D721Med (cell line): ENCODE data around the gene MCRIP1.
A peak's percentile ranks its signal among the peaks of the same experiment; 100 is the strongest.

Experiments used
- DNase-seq: peaks from one replicate; pipeline ENCODE4 v3.0.0; 2011; ENCODE audit warnings: low spot score; ENCODE audit not compliant: insufficient read length
- FAIRE-seq: peaks from 2 replicates; lab custom pipeline; 2011; peaks lifted over from hg19 to GRCh38; lab: Jason Lieb, UNC
- TF ChIP-seq, protein P1 (sequence below): IDR thresholded peaks from 2 replicates; pipeline ENCODE4 v1.5.1; 2012; ENCODE audit warnings: mild to moderate bottlenecking, control low read depth; ENCODE audit not compliant: insufficient read depth; ENCODE audit errors: missing control alignments

Gene MCRIP1

GRCh38 chr17:81870131-81870980 is 37.3 kb upstream of the MCRIP1 start:
- TF ChIP-seq, protein P1, sequence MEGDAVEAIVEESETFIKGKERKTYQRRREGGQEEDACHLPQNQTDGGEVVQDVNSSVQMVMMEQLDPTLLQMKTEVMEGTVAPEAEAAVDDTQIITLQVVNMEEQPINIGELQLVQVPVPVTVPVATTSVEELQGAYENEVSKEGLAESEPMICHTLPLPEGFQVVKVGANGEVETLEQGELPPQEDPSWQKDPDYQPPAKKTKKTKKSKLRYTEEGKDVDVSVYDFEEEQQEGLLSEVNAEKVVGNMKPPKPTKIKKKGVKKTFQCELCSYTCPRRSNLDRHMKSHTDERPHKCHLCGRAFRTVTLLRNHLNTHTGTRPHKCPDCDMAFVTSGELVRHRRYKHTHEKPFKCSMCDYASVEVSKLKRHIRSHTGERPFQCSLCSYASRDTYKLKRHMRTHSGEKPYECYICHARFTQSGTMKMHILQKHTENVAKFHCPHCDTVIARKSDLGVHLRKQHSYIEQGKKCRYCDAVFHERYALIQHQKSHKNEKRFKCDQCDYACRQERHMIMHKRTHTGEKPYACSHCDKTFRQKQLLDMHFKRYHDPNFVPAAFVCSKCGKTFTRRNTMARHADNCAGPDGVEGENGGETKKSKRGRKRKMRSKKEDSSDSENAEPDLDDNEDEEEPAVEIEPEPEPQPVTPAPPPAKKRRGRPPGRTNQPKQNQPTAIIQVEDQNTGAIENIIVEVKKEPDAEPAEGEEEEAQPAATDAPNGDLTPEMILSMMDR = no peak
- DNase-seq = no peak
- FAIRE-seq = no peak

DNA sequence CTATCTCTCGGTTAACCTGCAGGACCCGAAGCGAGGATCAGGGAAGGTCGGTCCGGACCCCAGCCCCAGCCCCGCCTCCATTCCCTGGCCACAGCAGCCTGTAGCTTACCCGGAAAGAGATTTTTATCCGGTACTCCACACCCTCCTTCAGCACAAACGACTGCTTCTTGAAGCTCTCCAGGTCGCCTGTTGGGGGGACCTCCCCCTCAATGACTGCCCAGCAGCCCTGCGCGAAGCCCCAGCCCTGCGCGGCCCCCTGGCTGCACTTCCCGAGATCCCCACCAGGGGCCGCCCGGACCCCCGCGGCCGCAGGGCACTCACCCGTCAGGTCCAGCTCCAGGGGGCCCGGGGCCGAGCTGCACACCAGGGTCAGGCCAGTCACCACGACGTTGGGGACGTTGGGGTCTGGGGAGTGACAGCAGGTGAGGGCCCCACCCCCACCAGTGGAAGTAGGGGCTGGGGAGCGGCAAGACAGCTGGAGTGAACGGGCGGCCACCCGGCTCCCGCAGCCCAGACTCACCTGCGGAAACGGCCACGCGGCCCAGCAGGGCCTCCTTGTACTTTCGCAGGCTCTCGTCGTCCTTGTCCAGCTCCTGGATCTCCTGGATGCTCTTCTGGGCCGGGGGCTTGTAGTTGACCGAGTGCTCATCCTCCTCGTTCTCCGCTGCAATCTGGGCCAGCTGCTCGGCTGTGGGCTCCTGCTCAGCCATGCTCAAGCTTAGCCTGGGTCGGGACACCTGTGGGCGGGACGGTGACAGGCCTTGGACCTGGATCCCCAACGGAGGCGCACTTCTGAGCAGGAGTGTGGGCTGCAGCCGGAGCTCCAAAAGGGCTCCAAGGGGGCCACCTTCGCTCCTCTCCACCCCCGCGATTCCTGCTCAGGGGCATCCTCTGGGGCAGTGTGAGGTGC is 36.4 kb upstream of the MCRIP1 start:
- TF ChIP-seq, protein P1 = peak; percentile 66
- FAIRE-seq (no peak), DNase-seq (no peak)

- TF ChIP-seq, protein P1 = no peak
- no peak for DNase-seq
Measured at GRCh38 chr17:81868674-81869220, 35.7 kb upstream of the MCRIP1 start.

DNA sequence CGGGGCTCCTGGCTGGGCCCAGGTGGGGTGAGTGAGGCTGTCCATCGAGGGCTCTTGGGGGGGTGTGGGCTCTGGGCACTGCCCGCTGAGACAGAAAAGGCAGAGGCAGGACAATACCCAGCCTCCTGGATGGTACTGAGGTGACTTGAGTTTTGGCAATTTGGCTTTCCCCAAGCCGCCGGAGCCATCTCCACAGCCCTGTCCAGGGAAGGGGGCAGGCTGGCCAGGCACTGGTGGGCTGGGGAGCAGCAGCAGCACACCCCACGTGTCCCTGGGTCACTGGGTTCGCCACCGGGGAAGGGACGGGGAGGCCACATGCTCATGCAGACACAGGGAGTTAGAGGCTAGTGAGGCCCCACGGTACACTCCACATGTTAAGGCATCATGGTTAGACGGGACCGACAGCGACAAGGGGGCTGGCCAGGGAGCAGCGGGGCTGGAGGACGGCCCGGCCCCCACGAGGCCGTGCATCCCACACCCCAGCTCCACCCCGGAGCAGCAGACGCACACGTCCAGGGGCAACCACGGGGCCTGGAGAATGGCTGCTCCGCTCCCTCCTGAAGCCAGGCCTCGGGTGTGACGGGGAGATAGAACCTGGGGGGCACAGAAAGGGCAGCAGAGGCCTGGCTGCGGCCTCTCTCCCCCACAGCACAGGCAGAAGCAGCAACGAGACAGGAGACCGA is 35.0 kb upstream of the MCRIP1 start:
- FAIRE-seq (no peak), DNase-seq (no peak)

More at GRCh38 chr17:81868674-81869220, 35.7 kb upstream of the MCRIP1 start:
- no peak for FAIRE-seq

DNA sequence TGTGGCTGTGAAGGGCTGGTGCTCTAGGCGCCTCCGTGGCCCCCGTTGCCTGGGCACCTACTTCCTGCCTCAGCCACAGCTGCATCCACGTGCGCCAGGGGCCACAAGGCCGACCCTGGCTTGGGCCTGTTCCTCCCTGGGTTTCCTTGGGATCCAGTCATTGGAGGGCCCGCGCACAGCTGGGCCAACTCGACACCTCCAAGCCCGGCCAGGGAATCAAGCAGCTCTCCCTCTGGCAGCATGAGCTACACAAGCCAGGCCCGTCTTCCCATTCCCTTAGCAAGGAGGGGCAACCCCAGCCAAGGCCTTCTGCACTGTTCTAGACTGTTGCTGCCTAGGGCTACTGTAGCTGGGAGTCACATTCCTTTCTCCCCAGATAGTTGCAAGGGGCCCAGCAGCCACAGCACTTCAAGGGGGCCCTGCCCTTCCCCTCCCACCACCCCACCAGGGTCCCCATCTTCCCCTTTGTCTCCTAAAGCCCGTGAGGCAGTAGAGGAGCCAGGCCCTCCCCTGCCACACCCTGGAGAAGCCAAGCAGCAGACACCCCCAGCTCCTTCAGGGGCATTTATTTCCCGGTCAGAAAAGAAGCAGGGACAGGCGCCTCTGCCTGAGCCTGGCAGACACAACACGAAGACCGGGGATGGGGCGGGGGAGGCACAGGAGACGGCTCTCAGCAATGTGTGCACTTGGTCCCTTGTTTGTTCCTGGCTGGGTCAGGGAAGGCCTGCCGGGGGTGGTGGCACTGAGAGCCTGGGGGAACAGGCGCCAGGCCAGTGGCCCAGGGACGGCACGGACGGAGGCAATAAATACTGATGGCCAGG is 34.3 kb upstream of the MCRIP1 start:
- TF ChIP-seq, protein P1 = no peak
- no peak for DNase-seq
- no peak for FAIRE-seq

More for the DNA sequence above, 35.0 kb upstream of the MCRIP1 start:
- TF ChIP-seq, protein P1 = no peak
